Activated CD8-positive, alpha-beta memory T cell treated with anti-CD3 and anti-CD28 coated beads for 36 hours (primary cell): Measurements from ENCODE around the gene IFITM1. TPM values are rescaled to one million over a fixed set of nuclear protein-coding genes. Genes with fewer than 3 reads are reported as not detected.
"Not testable (repeated sequence)": the region's sequence is repeated elsewhere in the genome, so short reads cannot be mapped to it uniquely, and the experiment has no call there.

Source experiments
- CTCF ChIA-PET: fragments of 350-600 bp; sonication (Branson Sonifier 250); formaldehyde crosslinking; loops from one replicate; lab custom pipeline; 2021; ENCODE audit warnings: antibody characterized with exemption; lab: Charles Lee
- POLR2A ChIA-PET: fragments of 350-600 bp; sonication (Branson Sonifier 250); formaldehyde crosslinking; loops from one replicate; lab custom pipeline; 2021; ENCODE audit warnings: antibody characterized with exemption; lab: Charles Lee
- total RNA-seq, 2 experiments: library from RNA; stranded (reverse); gene quantifications; one replicate each; pipeline ENCODE4 v1.2.3, GENCODE V29; 2021

IFITM1 gene
- total RNA-seq, 2 experiments from 2014 or later, result 97.5 to 99.3 TPM

DNA sequence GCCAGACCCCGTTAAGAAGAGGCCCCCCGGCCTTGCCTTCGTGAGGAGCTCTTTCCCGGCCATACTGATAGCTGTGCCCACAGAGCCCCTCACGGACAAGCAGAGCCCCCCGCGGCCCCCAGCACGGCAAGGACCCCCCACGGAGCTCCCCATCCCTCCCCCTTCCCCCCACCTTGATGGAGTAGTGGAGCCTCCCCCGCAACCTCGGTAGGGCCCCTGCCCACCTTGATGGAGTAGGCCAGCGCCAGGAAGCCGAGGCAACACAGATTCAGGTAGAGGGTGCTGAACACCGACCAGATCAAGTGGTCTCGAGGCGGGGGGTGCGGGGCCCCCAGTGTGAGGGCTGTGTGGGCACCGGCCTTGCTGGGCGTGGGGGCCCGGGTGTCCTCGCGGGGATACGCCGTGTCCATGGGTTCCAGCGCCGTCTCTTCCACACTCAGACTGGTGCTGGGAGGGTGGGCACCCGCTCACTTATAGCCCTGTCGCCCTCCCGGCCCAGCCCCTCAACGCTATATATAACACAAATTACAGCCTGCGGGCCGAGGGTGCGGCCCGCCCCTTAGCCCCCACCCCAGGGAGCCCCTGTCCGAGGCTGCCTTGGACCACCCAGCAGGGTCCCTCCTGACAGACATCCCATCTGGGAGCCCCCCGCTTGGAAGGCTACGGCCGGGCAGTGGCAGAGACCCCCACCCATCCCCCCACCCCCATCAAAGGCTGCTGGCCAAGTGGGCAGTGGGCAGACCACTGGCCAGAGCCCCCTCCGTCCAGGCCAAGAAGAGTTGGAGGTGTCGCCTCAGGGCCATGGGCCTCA, 14.6 kb upstream of the IFITM1 start, which contains the start of gene IFITM5:
Gene IFITM5 (minus strand): TSS at position 446 of the 811 bp plus-strand sequence. CDS start 36 bp downstream, at position 410.
- POLR2A ChIA-PET, result no interaction called here
- CTCF ChIA-PET, result interaction anchor here (0.6 to 1.7 kb wide), 4 partner anchors 9 to 247 kb away, joined by 3 to 4 read pairs (median 3); no protein-coding TSS in a partner anchor

DNA sequence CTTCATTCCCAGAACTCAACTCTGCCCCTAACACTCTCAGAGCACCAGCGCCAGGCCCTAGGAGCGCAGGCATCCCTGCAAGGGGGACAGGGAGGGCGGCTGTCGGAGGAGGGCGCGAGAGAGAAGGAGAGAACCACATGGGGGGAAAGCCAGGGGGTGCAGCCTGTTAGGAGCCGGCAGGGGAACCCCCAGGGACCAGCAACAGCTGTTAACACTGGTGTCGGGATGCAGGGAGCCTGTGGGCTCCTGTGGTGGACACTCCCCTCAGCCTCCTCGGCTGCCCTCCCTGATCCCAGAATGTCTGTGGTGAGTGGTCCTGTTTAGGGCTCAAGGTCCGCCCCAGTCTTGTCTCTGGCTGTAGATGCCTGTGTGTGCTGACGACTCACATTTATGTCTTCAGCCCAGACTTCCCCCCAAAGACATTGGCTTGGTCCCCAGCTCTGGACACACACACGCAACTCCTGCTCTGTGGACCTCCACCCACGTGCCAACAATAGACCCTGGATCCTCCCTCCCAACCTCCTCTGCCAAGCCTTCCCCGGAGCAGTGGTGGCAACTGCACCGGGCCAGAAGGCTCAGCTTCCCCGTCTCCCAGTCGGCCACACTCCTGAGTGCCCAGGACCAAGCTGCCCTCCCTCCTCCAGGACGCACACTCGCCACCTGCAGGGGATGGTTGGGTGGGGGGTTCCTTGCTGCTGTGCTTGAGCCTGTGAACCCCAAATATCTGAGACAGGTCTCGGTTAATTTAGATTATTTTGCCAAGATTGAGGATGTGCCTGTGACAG, 13.7 kb upstream of the IFITM1 start:
- CTCF ChIA-PET, result interaction anchor here (1.1 to 1.8 kb wide), 6 partner anchors 10 to 62 kb away, joined by 3 to 4 read pairs (median 3); partner anchors contain the start of gene PGGHG
- POLR2A ChIA-PET, result no interaction called here

DNA sequence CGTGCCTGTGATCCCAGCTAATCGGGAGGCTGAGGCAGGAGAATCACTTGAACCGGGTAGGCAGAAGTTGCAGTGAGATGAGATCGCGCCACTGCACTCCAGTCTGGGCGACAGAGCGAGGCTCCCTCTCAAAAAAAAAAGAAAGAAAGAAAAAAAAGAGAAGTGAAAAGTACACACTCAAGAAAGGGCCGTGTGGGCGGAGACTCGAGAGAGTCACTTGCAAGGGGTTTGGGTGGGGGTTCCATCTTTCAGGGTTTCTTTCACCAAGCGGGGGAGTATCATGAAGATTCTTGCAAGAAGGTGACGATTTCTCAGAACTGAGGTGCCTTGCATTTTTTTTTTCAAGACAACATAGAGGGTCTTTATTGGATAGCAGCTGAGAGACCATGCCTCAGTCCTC, 10.5 kb upstream of the IFITM1 start:
- POLR2A ChIA-PET, result no interaction called here
- CTCF ChIA-PET, result interaction anchor here (0.7 kb wide), 1 partner anchor 14 kb away, joined by 4 read pairs; no protein-coding TSS in a partner anchor

DNA sequence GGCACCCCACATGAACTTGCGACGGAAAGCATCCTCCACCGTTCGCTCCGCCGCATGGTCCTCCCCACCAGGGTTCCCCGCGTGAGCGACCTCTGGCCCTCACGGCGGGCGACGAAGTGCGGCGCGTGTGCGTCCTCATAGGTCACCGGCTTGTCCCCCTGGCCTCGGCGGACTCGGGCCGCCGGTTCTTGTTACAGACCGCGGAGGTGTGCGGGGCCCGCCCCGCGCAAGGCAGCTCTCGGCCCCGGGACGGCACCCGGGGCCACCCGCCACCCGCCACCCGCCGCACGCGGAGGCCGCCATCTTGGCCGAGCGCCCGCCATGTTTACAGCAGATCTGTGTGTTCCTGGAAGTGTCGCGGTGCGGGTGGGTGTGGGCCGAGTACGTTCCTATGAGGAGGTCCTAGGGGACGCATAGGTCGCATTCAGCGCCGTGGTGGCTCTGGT, 9.8 kb upstream of the IFITM1 start:
- ChIA-PET POLR2A (no interaction called here), CTCF (interaction anchor here (0.9 to 3.6 kb wide), 4 partner anchors 9 to 22 kb away, joined by 4 to 17 read pairs (median 12); partner anchors contain the start of gene PGGHG)

DNA sequence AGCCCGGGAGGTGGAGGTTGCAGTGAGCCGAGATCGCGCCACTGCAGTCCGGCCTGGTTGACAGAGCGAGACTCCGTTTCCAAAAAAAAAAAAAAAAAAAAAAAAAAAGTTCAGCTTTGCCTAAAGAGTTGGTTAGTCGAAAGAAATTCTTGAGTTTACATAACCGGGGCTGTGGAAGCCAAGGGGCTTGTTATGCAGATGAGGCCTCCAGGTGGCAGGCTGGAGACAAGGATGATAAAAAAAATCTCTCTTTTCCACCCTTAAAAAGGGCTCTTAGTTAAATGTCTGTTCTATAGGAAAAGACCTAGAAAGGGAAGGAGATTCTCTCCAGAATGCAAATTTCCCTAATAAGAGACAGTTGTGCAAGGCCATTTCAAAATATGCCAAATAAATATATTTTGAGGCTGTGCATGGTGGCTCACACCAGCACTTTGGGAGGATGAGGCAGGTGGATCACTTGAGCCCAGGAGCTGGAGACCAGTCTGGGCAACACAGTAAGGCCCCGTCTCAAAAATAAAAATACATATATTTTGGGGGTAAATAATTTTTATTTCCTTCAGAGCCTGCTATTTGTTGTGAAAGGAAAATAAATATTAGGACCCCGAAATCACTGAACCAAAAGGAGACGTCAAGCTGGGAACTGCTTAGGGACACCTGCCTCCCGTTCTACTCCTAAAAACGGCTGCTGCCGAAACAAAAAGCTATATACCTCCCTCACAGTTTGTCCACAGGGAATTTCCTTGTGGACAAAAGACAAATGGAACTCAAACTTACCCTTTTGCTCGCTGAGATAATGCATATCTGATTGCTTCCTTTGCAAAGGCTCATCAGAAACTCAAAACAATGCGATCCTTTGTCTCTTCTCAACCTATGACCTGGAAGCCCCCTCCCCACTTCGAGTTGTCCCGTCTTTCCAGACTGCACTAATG, 8.7 kb upstream of the IFITM1 start:
- ChIA-PET POLR2A (interaction anchor here (0.8 to 1.4 kb wide), 2 partner anchors 23 to 37 kb away, joined by 3 read pairs; no protein-coding TSS in a partner anchor), CTCF (interaction anchor here (0.7 to 3.6 kb wide), 17 partner anchors 10 to 518 kb away, joined by 3 to 17 read pairs (median 5); partner anchors contain the start of gene PGGHG)

DNA sequence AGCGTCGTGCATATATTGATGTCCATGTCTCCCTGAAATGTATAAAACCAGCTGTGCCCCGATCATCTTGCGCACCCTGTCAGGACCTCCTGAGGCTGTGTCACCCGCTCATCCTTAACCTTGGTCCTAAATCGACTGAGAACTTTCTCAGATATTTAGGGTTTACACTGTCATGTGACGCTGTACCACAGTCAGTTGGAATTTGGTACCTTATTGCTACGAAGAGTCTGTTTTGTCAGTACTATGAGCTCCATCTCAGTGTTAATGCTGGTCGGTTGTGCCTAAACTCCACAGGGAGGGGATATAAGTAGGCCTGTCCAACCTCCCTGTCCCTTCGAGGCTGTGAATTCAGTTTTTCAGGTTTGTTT, 8.0 kb upstream of the IFITM1 start:
- CTCF ChIA-PET, result interaction anchor here (0.7 to 3.6 kb wide), 17 partner anchors 9 to 517 kb away, joined by 3 to 17 read pairs (median 5); partner anchors contain the start of gene PGGHG

DNA sequence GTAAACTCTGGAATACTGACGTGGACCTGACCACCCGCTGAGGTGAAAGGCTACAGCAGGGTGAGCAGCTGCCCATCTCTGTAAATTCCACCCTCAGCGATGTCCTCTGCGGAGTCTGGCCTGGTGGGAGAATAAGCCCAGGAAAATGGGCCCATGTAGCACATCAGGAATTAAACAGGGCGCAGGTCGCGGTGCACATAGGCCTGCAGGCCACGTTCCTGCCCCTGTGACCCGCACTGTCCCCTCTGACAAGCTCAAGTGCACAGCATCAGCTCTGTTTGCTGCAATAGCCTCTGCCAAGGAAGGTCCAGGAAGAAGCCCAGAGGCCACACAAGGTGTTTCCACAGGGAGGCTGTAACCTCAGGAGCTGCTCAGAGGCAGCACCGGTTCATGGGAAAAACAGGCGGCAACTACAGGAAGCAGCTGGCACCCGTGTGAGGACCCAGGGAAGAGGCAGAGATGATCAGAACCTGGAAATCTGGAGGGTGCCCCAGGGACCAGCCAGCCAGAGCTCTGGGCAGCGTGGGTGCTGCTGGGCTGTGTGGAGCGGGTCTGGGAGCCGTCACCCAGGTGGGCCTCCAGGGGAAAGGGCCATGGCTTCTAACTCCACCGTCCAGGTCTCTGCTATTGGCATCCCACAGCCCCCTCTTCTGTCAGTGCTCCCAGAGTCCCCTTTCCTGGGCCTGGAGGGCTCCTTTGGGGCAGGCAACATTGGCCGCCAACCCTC, 7.0 kb upstream of the IFITM1 start:
- POLR2A ChIA-PET, result interaction anchor here (1.4 kb wide), 1 partner anchor 25 kb away, joined by 3 read pairs; no protein-coding TSS in a partner anchor
- CTCF ChIA-PET, result interaction anchor here (0.7 to 3.6 kb wide), 9 partner anchors 8 to 211 kb away, joined by 3 to 17 read pairs (median 7); no protein-coding TSS in a partner anchor

More for the DNA sequence above, 8.0 kb upstream of the IFITM1 start:
- POLR2A ChIA-PET, result interaction anchor here (1.4 kb wide), 1 partner anchor 24 kb away, joined by 3 read pairs; no protein-coding TSS in a partner anchor

DNA sequence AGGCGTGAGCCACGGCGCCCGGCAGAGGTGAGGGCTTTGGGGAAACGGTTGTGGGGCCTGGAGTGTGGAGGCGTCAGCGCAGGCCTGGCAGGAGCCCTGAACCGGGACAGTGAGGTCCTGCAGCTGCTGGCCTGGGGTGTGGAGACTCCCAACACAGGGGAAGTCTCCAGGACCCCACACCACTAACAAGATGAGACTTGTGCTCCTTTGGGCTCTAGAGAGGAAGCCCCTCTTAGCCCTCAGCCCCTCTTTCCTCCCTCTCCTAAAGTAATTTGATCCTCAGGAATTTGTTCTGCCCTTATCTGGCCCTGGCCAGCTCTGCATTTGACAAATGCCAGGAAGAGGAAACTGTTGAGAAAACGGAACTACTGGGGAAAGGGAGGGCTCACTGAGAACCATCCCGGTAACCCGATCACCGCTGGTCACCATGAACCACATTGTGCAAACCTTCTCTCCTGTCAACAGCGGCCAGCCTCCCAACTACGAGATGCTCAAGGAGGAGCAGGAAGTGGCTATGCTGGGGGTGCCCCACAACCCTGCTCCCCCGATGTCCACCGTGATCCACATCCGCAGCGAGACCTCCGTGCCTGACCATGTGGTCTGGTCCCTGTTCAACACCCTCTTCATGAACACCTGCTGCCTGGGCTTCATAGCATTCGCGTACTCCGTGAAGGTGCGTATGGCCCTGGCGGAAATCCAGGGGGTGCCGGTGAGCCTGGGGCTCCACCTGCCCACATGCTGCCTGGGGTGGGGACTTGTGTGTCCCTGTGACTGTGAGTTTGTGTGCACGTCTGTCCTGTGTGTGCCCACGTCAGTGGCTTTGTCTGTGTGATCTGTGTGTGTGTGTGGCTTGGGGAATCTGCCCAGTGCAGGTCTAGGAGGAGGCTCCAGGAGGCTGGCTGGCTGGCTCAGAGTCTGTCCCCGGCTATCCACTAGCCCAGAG, 5.8 kb upstream of the IFITM1 start, which contains the start of gene IFITM2:
Gene IFITM2 (plus strand): TSS at position 51 of the 943 bp plus-strand sequence. CDS start 377 bp downstream, at position 428.
- POLR2A ChIA-PET, result not testable (repeated sequence)
- CTCF ChIA-PET, result interaction anchor here (0.8 to 1.9 kb wide), 2 partner anchors 10 to 51 kb away, joined by 5 read pairs; no protein-coding TSS in a partner anchor

DNA sequence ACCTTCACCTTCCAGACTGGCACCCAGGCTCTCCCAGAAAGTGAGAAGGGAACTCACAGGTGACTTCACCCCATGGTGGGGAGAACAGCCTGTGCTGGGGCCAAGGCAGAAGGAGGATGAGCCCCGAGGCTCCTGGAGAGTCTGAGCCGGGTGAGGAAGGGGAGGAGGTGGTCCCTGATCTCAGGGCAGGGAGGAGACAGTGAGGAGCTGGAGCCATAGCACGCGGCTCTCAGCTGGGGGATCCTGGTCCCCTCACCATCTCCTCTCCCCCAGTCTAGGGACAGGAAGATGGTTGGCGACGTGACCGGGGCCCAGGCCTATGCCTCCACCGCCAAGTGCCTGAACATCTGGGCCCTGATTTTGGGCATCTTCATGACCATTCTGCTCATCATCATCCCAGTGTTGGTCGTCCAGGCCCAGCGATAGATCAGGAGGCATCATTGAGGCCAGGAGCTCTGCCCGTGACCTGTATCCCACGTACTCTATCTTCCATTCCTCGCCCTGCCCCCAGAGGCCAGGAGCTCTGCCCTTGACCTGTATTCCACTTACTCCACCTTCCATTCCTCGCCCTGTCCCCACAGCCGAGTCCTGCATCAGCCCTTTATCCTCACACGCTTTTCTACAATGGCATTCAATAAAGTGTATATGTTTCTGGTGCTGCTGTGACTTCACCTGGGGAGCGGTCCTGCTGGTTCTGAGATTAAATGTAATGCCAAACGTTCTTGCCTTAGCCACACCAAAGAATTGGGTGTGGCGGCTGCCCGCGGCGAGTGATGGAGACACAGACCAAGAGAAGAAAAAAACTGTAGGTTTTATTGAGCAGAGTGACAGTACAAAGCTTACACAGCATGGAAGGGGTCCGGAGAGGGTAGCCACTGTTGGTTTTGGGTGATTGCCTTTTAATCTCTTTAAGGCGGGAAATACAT, 4.8 kb upstream of the IFITM1 start:
- CTCF ChIA-PET, result interaction anchor here (0.8 to 1.9 kb wide), 5 partner anchors 9 to 50 kb away, joined by 3 to 5 read pairs (median 4); no protein-coding TSS in a partner anchor

DNA sequence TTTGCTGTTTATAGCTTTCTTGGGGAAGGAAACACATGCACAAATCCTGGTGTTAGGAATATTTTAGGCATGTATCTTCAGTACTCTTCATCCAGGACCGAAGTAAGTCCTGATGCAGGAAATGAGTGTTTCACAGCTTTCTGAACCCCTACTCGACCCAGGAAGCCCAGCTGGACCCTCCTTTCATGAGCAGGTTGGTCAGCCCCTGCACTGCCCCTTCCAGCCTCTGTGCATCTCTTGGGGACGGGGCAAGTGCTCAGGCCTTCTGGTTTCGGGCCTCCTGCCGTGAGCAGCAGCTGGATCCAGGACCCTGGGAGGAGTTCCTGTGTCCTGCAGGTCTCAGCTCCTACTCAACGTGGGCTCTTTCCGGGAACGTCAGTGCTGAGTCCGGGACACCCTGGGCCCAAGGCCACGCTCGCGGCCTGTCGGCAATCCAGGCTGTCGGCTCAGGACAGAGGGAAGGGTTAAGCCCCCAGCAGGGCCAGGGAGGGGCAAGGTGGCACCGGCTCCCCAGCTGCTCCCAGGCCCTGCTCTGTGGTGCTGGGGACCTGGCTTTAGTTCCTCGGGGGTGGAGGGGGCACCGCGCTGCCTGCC, 3.8 kb upstream of the IFITM1 start:
- POLR2A ChIA-PET, result interaction anchor here (1.2 kb wide), 1 partner anchor 7 kb away, joined by 3 read pairs; no protein-coding TSS in a partner anchor
- CTCF ChIA-PET, result interaction anchor here (0.8 to 1.9 kb wide), 3 partner anchors 31 to 49 kb away, joined by 3 to 5 read pairs (median 4); no protein-coding TSS in a partner anchor

More for the DNA sequence above, 4.8 kb upstream of the IFITM1 start:
- POLR2A ChIA-PET, result interaction anchor here (1.2 kb wide), 1 partner anchor 8 kb away, joined by 3 read pairs; no protein-coding TSS in a partner anchor

DNA sequence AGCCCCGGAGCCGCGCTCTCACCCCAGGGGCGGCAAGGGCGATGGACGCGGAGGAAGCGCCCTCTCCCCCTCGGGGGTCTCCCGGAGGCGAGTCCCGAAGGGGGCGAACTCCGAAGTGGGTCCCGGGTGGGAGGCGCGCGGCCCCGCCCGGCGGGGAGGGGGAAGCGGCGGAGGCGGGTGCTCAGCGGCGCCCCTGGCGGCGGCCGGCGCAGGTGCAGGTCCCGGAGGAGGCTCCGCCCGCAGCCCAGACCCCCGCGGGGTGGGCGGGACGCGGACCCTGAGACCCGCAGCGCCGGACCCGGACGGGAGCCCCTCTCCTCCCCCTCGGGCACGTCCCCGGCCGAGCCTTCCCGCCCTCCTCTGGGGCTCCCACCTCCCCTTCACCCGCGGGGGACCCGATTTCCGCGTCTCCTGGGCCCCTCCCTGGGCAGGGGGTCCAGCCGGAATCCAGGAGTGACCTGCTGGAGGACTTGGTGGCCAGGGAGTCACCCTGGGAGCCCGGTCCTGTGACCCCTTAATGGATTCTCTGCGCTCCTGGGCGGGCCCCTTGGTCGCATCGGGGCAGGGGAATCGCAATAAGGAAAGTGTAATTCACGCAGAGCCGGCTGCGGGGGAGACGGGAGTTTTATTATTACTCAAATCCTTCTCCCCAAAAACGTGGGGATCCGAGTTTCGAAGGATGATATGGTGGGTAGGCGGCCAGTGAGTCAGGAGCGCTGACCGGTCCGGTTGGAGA, 2.7 kb upstream of the IFITM1 start:
- CTCF ChIA-PET, result interaction anchor here (0.7 to 1.5 kb wide), 2 partner anchors 30 to 225 kb away, joined by 3 to 7 read pairs; no protein-coding TSS in a partner anchor
- POLR2A ChIA-PET, result not testable (repeated sequence)

DNA sequence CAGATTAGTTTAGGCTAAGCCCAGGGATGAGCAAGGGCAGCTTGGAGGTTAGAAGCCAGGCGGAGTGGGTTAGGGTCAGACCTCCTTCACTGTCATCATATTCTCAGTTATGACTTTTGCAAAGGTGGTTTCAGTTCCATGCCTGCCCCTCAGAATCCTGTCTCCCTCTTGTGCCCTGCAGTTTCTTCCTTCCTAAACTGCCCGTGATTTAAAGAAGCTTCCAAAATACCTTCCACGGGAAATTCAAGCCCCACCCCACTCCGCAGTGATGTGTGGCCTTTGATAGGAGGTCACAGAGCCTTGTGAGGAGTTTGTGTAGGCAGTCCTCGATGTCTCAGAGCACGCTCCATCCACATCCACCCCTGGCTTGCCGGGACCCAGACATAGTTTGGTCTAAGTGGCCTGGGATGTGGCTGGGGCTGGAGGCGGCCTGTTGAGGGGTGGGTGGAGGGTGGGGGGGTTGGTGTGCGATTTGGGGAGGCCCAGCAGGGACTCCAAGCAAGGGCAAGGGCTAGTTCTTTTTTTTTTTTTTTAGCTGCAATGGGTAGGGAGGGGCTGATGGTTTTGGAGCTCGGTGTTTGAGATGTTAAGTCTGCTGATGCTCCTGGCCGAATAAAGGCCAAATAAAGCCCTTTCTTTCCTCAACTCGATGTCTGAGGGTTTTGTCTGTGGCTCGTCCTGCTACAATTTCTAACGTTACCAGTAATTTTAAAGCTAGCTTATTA, 1.6 kb upstream of the IFITM1 start:
- CTCF ChIA-PET, result interaction anchor here (0.7 to 1.5 kb wide), 8 partner anchors 15 to 224 kb away, joined by 3 to 7 read pairs (median 3); partner anchors contain the start of gene NLRP6
- POLR2A ChIA-PET, result interaction anchor here (0.6 to 0.7 kb wide), 4 partner anchors 31 to 403 kb away, joined by 3 to 4 read pairs (median 3); no protein-coding TSS in a partner anchor

DNA sequence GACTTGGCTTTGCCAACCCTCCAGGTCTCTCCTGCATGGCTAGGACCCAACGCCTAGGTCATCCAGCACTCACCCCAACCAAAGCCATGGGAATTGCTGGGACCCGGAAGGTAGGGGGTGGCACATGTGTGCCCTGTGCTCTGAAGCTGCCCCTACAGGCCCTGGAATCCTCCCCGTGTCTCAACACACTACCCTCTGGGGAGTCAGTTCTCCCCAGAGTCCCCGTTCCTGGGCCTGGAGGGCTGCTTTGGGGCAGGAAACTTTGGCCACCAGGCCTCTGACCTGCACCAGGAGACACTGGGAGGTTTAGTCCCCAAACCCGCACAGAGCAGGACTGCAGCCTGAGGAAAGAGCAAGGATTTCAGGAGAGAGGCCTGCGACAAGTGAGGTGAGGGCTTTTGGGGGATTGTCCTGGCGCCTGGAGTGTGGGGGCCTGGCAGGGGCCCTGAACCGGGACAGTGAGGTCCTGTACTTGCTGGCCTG, 495 bp upstream of the IFITM1 start:
- ChIA-PET POLR2A (no interaction called here), CTCF (interaction anchor here (1.2 kb wide), 1 partner anchor 51 kb away, joined by 4 read pairs; no protein-coding TSS in a partner anchor)
